GM12878 (cell line): Measurements from ENCODE around the gene LYPD5. TPM values are rescaled to one million over a fixed set of nuclear protein-coding genes. Genes with fewer than 3 reads are reported as not detected.

Experiments used
- ATF2 ChIP-seq: IDR thresholded peaks from 2 replicates; pipeline ENCODE4 v1.6.1; 2012; ENCODE audit warnings: low read length, inconsistent platforms
- BHLHE40 ChIP-seq, 2 experiments: fragments of 450-650 bp in 1 of 2; IDR thresholded peaks; 2 replicates each; pipeline ENCODE4 v1.6.1; 2011 to 2017; ENCODE audit warnings: low read depth in 2 of 2, borderline replicate concordance in 1 of 2, improper control_type of control experiment in 1 of 2, low read length in 1 of 2, mild to moderate bottlenecking in 1 of 2
- CHD2 ChIP-seq: IDR thresholded peaks from 2 replicates; pipeline ENCODE4 v1.6.1; 2011; ENCODE audit warnings: low read depth, low read length, improper control_type of control experiment, borderline replicate concordance
- EZH2 ChIP-seq: IDR thresholded peaks from 2 replicates; pipeline ENCODE4 v1.6.1; 2012; ENCODE audit warnings: low read depth, mild to moderate bottlenecking, control low read depth, inconsistent platforms, low read length, borderline replicate concordance; ENCODE audit not compliant: control insufficient read depth
- HDGF ChIP-seq: fragments of 450-650 bp; IDR thresholded peaks from 2 replicates; pipeline ENCODE4 v1.6.1; 2016; ENCODE audit warnings: antibody characterized with exemption
- HSF1 ChIP-seq: fragments of 150-350 bp; IDR thresholded peaks from 2 replicates; pipeline ENCODE4 v1.6.1; 2014; ENCODE audit warnings: mild to moderate bottlenecking, low read depth, low read length
- IKZF1 ChIP-seq: fragments of 450-650 bp; conservative IDR thresholded peaks from 2 replicates; pipeline ENCODE4 v1.6.1; 2017; ENCODE audit warnings: antibody characterized with exemption, mild to moderate bottlenecking
- IRF4 ChIP-seq: IDR thresholded peaks from 2 replicates; pipeline ENCODE4 v1.6.1; 2011; ENCODE audit warnings: low read depth, low read length
- MEF2B ChIP-seq: fragments of 450-650 bp; IDR thresholded peaks from 2 replicates; pipeline ENCODE4 v1.6.1; 2018; ENCODE audit warnings: mild to moderate bottlenecking, moderate library complexity; ENCODE audit not compliant: partially characterized antibody, poor library complexity, severe bottlenecking
- MYC ChIP-seq: IDR thresholded peaks from 2 replicates; pipeline ENCODE4 v1.6.1; 2011; ENCODE audit warnings: mild to moderate bottlenecking, low read length, moderate library complexity, inconsistent platforms; ENCODE audit not compliant: insufficient read depth, insufficient replicate concordance, insufficient read length, severe bottlenecking
- NR2F1 ChIP-seq: fragments of 450-650 bp; conservative IDR thresholded peaks from 2 replicates; pipeline ENCODE4 v1.6.1; 2017; ENCODE audit warnings: mild to moderate bottlenecking
- PAX5 ChIP-seq: IDR thresholded peaks from 2 replicates; pipeline ENCODE4 v1.6.1; 2011; ENCODE audit warnings: low read depth, low read length, borderline replicate concordance
- POLR2AphosphoS2 ChIP-seq: IDR thresholded peaks from 2 replicates; pipeline ENCODE4 v1.6.1; 2011; ENCODE audit warnings: low read depth, mild to moderate bottlenecking, low read length, improper control_type of control experiment, moderate library complexity
- POLR2AphosphoS5 ChIP-seq: IDR thresholded peaks from 2 replicates; pipeline ENCODE4 v1.6.1; 2011; ENCODE audit warnings: mild to moderate bottlenecking, low read length, inconsistent platforms
- REST ChIP-seq: IDR thresholded peaks from 2 replicates; pipeline ENCODE4 v1.6.1; 2012; ENCODE audit warnings: mild to moderate bottlenecking, low read depth, low read length
- SMAD1 ChIP-seq: fragments of 450-650 bp; IDR thresholded peaks from 2 replicates; pipeline ENCODE4 v1.6.1; 2018; ENCODE audit warnings: mild to moderate bottlenecking, low read depth; ENCODE audit not compliant: partially characterized antibody
- WRNIP1 ChIP-seq: IDR thresholded peaks from 2 replicates; pipeline ENCODE4 v1.6.1; 2011; ENCODE audit warnings: low read depth, low read length, improper control_type of control experiment, borderline replicate concordance
- ZNF24 ChIP-seq: fragments of 450-650 bp; IDR thresholded peaks from 2 replicates; pipeline ENCODE4 v1.6.1; 2017; ENCODE audit warnings: antibody characterized with exemption, mild to moderate bottlenecking
- ZNF622 ChIP-seq: fragments of 450-650 bp; IDR thresholded peaks from 2 replicates; pipeline ENCODE4 v1.6.1; 2017; ENCODE audit warnings: mild to moderate bottlenecking, inconsistent platforms
- ZNF687 ChIP-seq: fragments of 450-650 bp; IDR thresholded peaks from 2 replicates; pipeline ENCODE4 v1.6.1; 2017; ENCODE audit warnings: mild to moderate bottlenecking, moderate library complexity
- polyA plus RNA-seq, 11 experiments: library from polyadenylated mRNA; depleted of rRNA in 4 of 11; unstranded in 6 of 11; stranded (reverse) in 5 of 11; fragments of >200 nt; fragmentation: Nextera tagmentation in 4 of 11; fragmentation: Illumina TruSeq in 1 of 11; extraction: Ambion mirVana in 4 of 11; extraction: Trizol in 1 of 11; gene quantifications; 1 replicate in 1 of 11; 2 replicates in 10 of 11; pipeline versions ENCODE4 v1.2.1 to v1.2.3, GENCODE V29; 2011 to 2016; ENCODE audit warnings: inconsistent platforms in 2 of 11, missing spikeins in 2 of 11, low read depth in 1 of 11
- total RNA-seq, 4 experiments: library from RNA; depleted of rRNA in 3 of 4; stranded (reverse); fragments of >200 nt in 3 of 4; fragmentation: Illumina TruSeq in 1 of 4; extraction: Trizol in 1 of 4; gene quantifications; 2 replicates each; pipeline versions ENCODE4 v1.2.1 to v1.2.3, GENCODE V29; 2013 to 2021

LYPD5 gene
- total and polyA plus RNA-seq, 10 of the 15 experiments (the other 5 are each of a cell fraction or from before 2014, with no cell fraction given) = 0.04 to 2.2 (median 0.69) TPM; not detected in 1

- no peak for TF ChIP-seq HSF1
- TF ChIP-seq POLR2AphosphoS2 = peak; percentile 71; the same call in 1 of the 2 replicates
- peak; percentile 60; the same call in 1 of the 2 replicates for TF ChIP-seq ZNF687
- no peak for TF ChIP-seq ZNF24
- peak; percentile 82 to 84 for TF ChIP-seq BHLHE40 (IDR thresholded peaks at IDR 0.05; ENCODE audit: borderline replicate concordance in 1 of 2, low read depth in 2 of 2, low read length in 1 of 2)
- no peak for TF ChIP-seq MYC
- TF ChIP-seq IRF4 = peak; percentile 48; the same call in 1 of the 2 replicates
- TF ChIP-seq ZNF622 = no peak
- no peak for TF ChIP-seq REST
- TF ChIP-seq EZH2 = no peak
- TF ChIP-seq MEF2B = peak; percentile 24
- no peak; the same call in 1 of the 2 replicates for TF ChIP-seq ATF2
- no peak for TF ChIP-seq CHD2
- TF ChIP-seq IKZF1 = peak; percentile 96
- peak; percentile 81; the same call in 1 of the 2 replicates for TF ChIP-seq POLR2AphosphoS5
- TF ChIP-seq PAX5 = no peak; the same call in 1 of the 2 replicates
- no peak for TF ChIP-seq SMAD1
- TF ChIP-seq NR2F1 = peak; percentile 99
- TF ChIP-seq WRNIP1 = no peak
- TF ChIP-seq HDGF = no peak
Observed at GRCh38 chr19:43763473-43763939, 38.7 kb downstream of the LYPD5 start (continued).
